Osteoblast (primary cell): ENCODE results near the gene PIK3C3. TPM values are rescaled to one million over a fixed set of nuclear protein-coding genes. Genes with fewer than 3 reads are reported as not detected.

Source experiments
- DNase-seq: peaks from one replicate; pipeline ENCODE4 v3.0.0; 2011; ENCODE audit warnings: low spot score, mixed read lengths; ENCODE audit not compliant: insufficient read length; ENCODE audit errors: missing footprints
- H2AFZ ChIP-seq: 2 replicates; pipeline ENCODE4 v1.6.0; 2011; ENCODE audit warnings: mild to moderate bottlenecking, low read length
- H3K27ac ChIP-seq: 2 replicates; pipeline ENCODE4 v1.5.1; 2011; ENCODE audit warnings: mild to moderate bottlenecking, low read depth, low read length, moderate library complexity
- H3K27me3 ChIP-seq: 2 replicates; pipeline ENCODE4 v1.6.0; 2012; ENCODE audit warnings: mild to moderate bottlenecking, control low read depth, inconsistent platforms, low read length, moderate library complexity; ENCODE audit not compliant: insufficient read depth
- H3K36me3 ChIP-seq: 2 replicates; pipeline ENCODE4 v1.5.1; 2011; ENCODE audit warnings: mild to moderate bottlenecking, low read length, control low read depth, moderate library complexity; ENCODE audit not compliant: insufficient read depth
- H3K4me1 ChIP-seq: 2 replicates; pipeline ENCODE4 v1.5.1; 2011; ENCODE audit warnings: mild to moderate bottlenecking, low read length, control low read depth, moderate library complexity; ENCODE audit not compliant: insufficient read depth
- H3K4me2 ChIP-seq: 2 replicates; pipeline ENCODE4 v1.6.0; 2011; ENCODE audit warnings: mild to moderate bottlenecking, low read length; ENCODE audit not compliant: insufficient read depth
- H3K4me3 ChIP-seq: fragments of 200-600 bp; sonication (generic); 3 replicates; pipeline ENCODE4 v1.5.1; 2012; ENCODE audit warnings: mild to moderate bottlenecking, low read length, inconsistent platforms; ENCODE audit not compliant: insufficient read depth
- H3K79me2 ChIP-seq: 2 replicates; pipeline ENCODE4 v1.6.0; 2012; ENCODE audit warnings: mild to moderate bottlenecking, low read length, control low read depth, inconsistent platforms; ENCODE audit not compliant: insufficient read depth
- H3K9me3 ChIP-seq: 2 replicates; pipeline ENCODE4 v1.5.1; 2011; ENCODE audit warnings: low read depth, low read length, control low read depth
- H4K20me1 ChIP-seq: 2 replicates; pipeline ENCODE4 v1.6.0; 2012; ENCODE audit warnings: mild to moderate bottlenecking, low read length, control low read depth; ENCODE audit not compliant: insufficient read depth
- CTCF ChIP-seq: IDR thresholded peaks from 2 replicates; pipeline ENCODE4 v1.5.1; 2011; ENCODE audit warnings: mild to moderate bottlenecking, low read depth, low read length, moderate library complexity; ENCODE audit errors: extremely low read depth
- total RNA-seq: library from RNA; depleted of rRNA; stranded (reverse); fragments of >200 nt; gene quantifications from 2 replicates; pipeline ENCODE4 v1.2.3, GENCODE V29; 2012

The PIK3C3 gene
- total RNA-seq, 1 donor = 59.4 TPM

DNA sequence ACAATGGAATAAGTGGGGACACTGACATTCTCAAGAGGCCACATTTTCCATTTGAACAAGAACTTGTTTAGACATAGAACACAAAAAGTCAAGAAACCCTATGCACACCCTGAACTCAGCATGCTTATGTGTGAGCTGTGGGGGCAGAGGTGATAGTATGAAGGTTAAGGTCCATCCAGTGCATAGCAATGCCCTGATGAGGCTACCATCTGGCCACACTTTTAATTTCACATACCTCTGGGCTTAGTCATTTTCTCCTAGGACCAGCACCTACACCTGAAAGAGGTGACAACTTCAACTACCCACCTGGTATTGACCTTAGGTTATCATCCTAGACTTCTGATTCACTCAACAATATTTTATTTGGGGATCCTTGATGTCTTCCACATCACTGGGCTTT lies 139.8 kb downstream of the PIK3C3 start:
- Histone ChIP-seq H3K27ac (no peak overlapping the region), H3K27me3 (no peaks in the 10 kb centered on the region), H2AFZ (no peak overlapping the region), H3K4me3 (no peak overlapping the region), H3K79me2 (no peaks in the 10 kb centered on the region), H3K4me1 (no peaks in the 10 kb centered on the region), H3K9me3 (no peaks in the 10 kb centered on the region), H4K20me1 (no peaks in the 10 kb centered on the region), H3K36me3 (no peaks in the 10 kb centered on the region), H3K4me2 (no peak overlapping the region)
- DNase-seq = no peak
- no peak for TF ChIP-seq CTCF

- no peaks in the 10 kb centered on the region for H4K20me1 ChIP-seq
- no peaks in the 10 kb centered on the region for H3K9me3 ChIP-seq
- H3K79me2 ChIP-seq = no peaks in the 10 kb centered on the region
- no peak overlapping the region for H3K27ac ChIP-seq
- H2AFZ ChIP-seq = no peak overlapping the region
- no peak overlapping the region for H3K4me3 ChIP-seq
- no peaks in the 10 kb centered on the region for H3K4me1 ChIP-seq
- TF ChIP-seq CTCF = no peak
- DNase-seq = no peak
- H3K36me3 ChIP-seq = no peaks in the 10 kb centered on the region
- no peak overlapping the region for H3K4me2 ChIP-seq
- H3K27me3 ChIP-seq = no peaks in the 10 kb centered on the region
These were observed 140.8 kb downstream of the PIK3C3 start for GRCh38 chr18:42095732-42096377.

DNA sequence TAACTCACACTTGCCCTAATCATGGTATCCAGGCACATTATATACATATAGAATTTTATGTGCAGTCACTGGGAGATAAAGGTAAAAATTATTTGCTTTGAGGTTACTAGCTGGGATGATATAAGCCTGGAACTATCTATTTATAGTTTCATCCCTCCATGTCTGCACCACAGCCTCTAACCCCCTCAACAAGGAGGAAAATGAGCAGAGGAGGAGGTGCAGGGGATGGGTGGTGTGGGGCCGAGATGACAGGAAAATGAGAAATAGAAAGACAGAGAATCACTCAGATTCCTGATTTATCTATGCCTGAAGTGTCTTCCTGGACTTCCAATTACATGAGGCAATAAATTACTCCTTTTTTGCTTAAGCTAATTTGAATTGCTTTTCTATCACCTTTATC lies 145.2 kb downstream of the PIK3C3 start:
- H3K36me3 ChIP-seq = no peaks in the 10 kb centered on the region
- no peaks in the 10 kb centered on the region for H3K9me3 ChIP-seq
- no peaks in the 10 kb centered on the region for H3K79me2 ChIP-seq
- H4K20me1 ChIP-seq = no peaks in the 10 kb centered on the region
- no peaks in the 10 kb centered on the region for H3K4me1 ChIP-seq
- no peak for TF ChIP-seq CTCF
- H3K4me3 ChIP-seq = no peak overlapping the region
- DNase-seq = no peak
- H3K27ac ChIP-seq = no peak overlapping the region
- H3K27me3 ChIP-seq = no peaks in the 10 kb centered on the region
- no peak overlapping the region for H2AFZ ChIP-seq
- no peak overlapping the region for H3K4me2 ChIP-seq

- Histone ChIP-seq H3K4me1 (no peaks in the 10 kb centered on the region), H3K79me2 (no peaks in the 10 kb centered on the region), H3K4me3 (no peak overlapping the region), H3K36me3 (no peaks in the 10 kb centered on the region), H3K27ac (no peak overlapping the region), H4K20me1 (no peaks in the 10 kb centered on the region), H3K4me2 (no peak overlapping the region), H3K9me3 (no peaks in the 10 kb centered on the region), H3K27me3 (no peaks in the 10 kb centered on the region), H2AFZ (no peak overlapping the region)
- no peak for DNase-seq
- no peak for TF ChIP-seq CTCF
These were observed 145.9 kb downstream of the PIK3C3 start for GRCh38 chr18:42100911-42101310.
